Measurements from ENCODE around the gene MYO5A. TPM values are rescaled to one million over a fixed set of nuclear protein-coding genes. Genes with fewer than 3 reads are reported as not detected.

Gene MYO5A
- total and polyA plus RNA-seq, 10 of the 15 experiments (the other 5 are each of a cell fraction or from before 2014, with no cell fraction given) = 4.2 to 42.9 (median 31.1) TPM

DNA sequence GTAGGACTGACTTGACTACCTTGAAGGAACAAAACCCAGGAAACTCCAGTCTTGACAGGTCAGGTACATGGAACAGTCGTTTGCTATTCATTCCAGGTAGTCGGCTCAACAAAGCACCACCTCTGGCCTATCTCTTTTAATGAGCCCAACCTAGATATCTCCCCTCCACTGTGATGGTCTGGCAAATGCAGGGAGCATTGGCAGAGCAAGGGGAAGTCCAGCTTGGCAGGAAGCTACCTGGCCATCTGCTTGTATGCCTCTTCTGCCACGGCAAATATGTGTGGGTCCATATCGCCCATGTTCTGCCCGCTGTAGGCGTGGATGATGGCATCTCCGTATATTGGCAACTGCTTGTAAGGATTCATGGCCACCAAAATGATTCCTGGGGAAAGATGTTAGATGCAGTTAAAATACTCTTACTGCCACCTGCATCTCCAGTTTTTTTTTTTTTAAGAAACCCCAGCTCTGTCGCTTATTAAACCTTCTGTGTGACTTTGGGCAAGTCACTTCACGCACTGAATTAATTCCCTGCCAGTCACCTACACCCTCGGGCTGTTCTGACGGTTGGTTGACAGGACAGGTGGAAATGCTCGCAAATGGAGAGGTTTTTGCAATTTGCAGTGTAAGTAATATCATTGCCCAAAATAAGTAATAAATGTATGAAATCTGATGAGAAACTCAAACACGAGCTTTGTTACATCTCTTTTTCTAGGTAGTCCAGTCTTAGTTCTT, 249.9 kb downstream of the MYO5A start:
- no TSS peak for BruUV-seq (replicated peaks)
- ATAC-seq = no peak
- POLR2A ChIA-PET = no interaction called here

More for the DNA sequence above, 249.9 kb downstream of the MYO5A start:
- Histone ChIP-seq H3K4me2 (ENCODE audit: control insufficient read depth, insufficient read depth) (no peak overlapping the region), H3K27me3 (replicated peaks in 1 of 2; ENCODE audit: control insufficient read depth in 2 of 2, insufficient read depth in 2 of 2, low read length in 1 of 2) (no peaks in the 10 kb centered on the region), H3K9me3 (replicated peaks; ENCODE audit: control insufficient read depth, insufficient read depth, low read length) (no peaks in the 10 kb centered on the region), H3K36me3 (ENCODE audit: control insufficient read depth in 2 of 2, insufficient read depth in 2 of 2, low read length in 1 of 2) (no peaks in the 10 kb centered on the region), H3K27ac (ENCODE audit: control insufficient read depth, insufficient read depth) (no peak overlapping the region), H3K4me1 (ENCODE audit: control insufficient read depth, insufficient read depth, low read length) (no peaks in the 10 kb centered on the region), H3K79me2 (ENCODE audit: control insufficient read depth, insufficient read depth, low read length) (no peaks in the 10 kb centered on the region), H4K20me1 (ENCODE audit: control insufficient read depth, insufficient read depth) (no peaks in the 10 kb centered on the region), H2AFZ (ENCODE audit: control insufficient read depth, low read depth, low read length) (no peak overlapping the region), H3K9ac (ENCODE audit: control insufficient read depth, insufficient read depth, low read length) (no peak overlapping the region), H3K4me3 (no peak overlapping the region)
- TF ChIP-seq PAX8 (IDR thresholded peaks at IDR 0.05) = no peak
- no peak for TF ChIP-seq NR2F1 (conservative IDR thresholded peaks at IDR 0.05)
- TF ChIP-seq, protein P1, sequence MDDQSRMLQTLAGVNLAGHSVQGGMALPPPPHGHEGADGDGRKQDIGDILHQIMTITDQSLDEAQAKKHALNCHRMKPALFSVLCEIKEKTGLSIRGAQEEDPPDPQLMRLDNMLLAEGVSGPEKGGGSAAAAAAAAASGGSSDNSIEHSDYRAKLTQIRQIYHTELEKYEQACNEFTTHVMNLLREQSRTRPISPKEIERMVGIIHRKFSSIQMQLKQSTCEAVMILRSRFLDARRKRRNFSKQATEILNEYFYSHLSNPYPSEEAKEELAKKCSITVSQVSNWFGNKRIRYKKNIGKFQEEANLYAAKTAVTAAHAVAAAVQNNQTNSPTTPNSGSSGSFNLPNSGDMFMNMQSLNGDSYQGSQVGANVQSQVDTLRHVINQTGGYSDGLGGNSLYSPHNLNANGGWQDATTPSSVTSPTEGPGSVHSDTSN (IDR thresholded peaks at IDR 0.05; ENCODE audit: insufficient replicate concordance, low read depth, low read length) = no peak
- no peak for TF ChIP-seq SMARCA5 (IDR thresholded peaks at IDR 0.05)
- no peak for TF ChIP-seq RUNX3 (IDR thresholded peaks at IDR 0.05; ENCODE audit: low read length)
- TF ChIP-seq CHD1 (IDR thresholded peaks at IDR 0.05; ENCODE audit: low read depth, low read length) = no peak
- no peak for TF ChIP-seq SMAD5 (IDR thresholded peaks at IDR 0.05; ENCODE audit: low read depth)
- no peak for TF ChIP-seq IRF4 (IDR thresholded peaks at IDR 0.05; ENCODE audit: low read depth, low read length)
- TF ChIP-seq NR2C2 (IDR thresholded peaks at IDR 0.05; ENCODE audit: borderline replicate concordance, control insufficient read depth, insufficient read length, low read depth) = no peak
- TF ChIP-seq DPF2 (IDR thresholded peaks at IDR 0.05) = no peak
- TF ChIP-seq, protein P2, sequence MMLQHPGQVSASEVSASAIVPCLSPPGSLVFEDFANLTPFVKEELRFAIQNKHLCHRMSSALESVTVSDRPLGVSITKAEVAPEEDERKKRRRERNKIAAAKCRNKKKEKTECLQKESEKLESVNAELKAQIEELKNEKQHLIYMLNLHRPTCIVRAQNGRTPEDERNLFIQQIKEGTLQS (IDR thresholded peaks at IDR 0.05; ENCODE audit: borderline replicate concordance, extremely low read depth, low read depth, low read length) = no peak
- TF ChIP-seq, protein P3, sequence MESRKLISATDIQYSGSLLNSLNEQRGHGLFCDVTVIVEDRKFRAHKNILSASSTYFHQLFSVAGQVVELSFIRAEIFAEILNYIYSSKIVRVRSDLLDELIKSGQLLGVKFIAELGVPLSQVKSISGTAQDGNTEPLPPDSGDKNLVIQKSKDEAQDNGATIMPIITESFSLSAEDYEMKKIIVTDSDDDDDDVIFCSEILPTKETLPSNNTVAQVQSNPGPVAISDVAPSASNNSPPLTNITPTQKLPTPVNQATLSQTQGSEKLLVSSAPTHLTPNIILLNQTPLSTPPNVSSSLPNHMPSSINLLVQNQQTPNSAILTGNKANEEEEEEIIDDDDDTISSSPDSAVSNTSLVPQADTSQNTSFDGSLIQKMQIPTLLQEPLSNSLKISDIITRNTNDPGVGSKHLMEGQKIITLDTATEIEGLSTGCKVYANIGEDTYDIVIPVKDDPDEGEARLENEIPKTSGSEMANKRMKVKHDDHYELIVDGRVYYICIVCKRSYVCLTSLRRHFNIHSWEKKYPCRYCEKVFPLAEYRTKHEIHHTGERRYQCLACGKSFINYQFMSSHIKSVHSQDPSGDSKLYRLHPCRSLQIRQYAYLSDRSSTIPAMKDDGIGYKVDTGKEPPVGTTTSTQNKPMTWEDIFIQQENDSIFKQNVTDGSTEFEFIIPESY (IDR thresholded peaks at IDR 0.05) = no peak
- TF ChIP-seq, protein P4, sequence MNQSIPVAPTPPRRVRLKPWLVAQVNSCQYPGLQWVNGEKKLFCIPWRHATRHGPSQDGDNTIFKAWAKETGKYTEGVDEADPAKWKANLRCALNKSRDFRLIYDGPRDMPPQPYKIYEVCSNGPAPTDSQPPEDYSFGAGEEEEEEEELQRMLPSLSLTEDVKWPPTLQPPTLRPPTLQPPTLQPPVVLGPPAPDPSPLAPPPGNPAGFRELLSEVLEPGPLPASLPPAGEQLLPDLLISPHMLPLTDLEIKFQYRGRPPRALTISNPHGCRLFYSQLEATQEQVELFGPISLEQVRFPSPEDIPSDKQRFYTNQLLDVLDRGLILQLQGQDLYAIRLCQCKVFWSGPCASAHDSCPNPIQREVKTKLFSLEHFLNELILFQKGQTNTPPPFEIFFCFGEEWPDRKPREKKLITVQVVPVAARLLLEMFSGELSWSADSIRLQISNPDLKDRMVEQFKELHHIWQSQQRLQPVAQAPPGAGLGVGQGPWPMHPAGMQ (IDR thresholded peaks at IDR 0.05; ENCODE audit: borderline replicate concordance) = no peak
- no peak for TF ChIP-seq CHD2 (IDR thresholded peaks at IDR 0.05; ENCODE audit: borderline replicate concordance, low read depth, low read length)
- no peak for TF ChIP-seq PML (IDR thresholded peaks at IDR 0.05; ENCODE audit: low read length)
- no peak for TF ChIP-seq SMC3 (IDR thresholded peaks at IDR 0.05; ENCODE audit: borderline replicate concordance, low read length)
- TF ChIP-seq RELB (IDR thresholded peaks at IDR 0.05; ENCODE audit: low read depth) = no peak
- no peak for TF ChIP-seq KDM1A (IDR thresholded peaks at IDR 0.05; ENCODE audit: borderline replicate concordance)
- no peak for TF ChIP-seq NR2C1 (IDR thresholded peaks at IDR 0.05)
- TF ChIP-seq JUNB (IDR thresholded peaks at IDR 0.05) = no peak
- ChIA-PET RAD21 (ENCODE audit: unreplicated experiment) (interaction anchor here (1.3 kb wide), 1 partner anchor 17 kb away, joined by 3 read pairs; no protein-coding TSS in a partner anchor), SMC1A (ENCODE audit: uncharacterized antibody, unreplicated experiment) (no interaction called here), CTCF (interaction anchor here (1.2 to 2.8 kb wide), 4 partner anchors 16 to 457 kb away, joined by 3 to 9 read pairs (median 5); no protein-coding TSS in a partner anchor)
- in situ Hi-C loops (cut with MboI) (no loop called here), intact Hi-C loops (cut with micrococcal nuclease; ENCODE audit: unreplicated experiment) (no loop called here)
- WGBS (ENCODE audit: insufficient coverage, insufficient replicate concordance, low lambda C conversion rate, missing lambda C conversion rate) = 75% methylated on average over 13 of the region's 13 CpGs
- FAIRE-seq (no peak), DNase-seq (ENCODE audit: low read depth, low spot score) (no peak)
